Measurements from ENCODE around the gene KRABD2.

DNA sequence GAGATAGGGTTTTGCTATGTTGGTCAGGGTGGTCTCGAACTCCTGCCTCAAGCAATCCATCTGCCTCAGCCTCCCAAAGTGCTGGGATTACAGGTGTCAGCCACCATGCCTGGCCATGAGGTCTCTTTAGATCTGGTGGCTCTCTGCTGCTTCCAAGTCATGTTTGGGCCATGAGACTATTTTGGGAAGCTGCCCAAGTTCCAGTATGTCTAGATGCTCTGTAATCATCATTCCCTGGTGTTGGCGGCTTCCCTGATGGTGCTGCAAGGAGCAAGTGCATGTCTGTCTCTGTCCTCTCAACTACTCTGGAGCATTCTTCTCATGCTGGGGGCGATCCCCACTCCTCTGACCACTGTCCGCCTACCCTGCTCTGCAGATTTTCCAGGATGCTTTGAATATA, 43.2 kb downstream of the KRABD2 start:
- TF ChIP-seq, protein P1, sequence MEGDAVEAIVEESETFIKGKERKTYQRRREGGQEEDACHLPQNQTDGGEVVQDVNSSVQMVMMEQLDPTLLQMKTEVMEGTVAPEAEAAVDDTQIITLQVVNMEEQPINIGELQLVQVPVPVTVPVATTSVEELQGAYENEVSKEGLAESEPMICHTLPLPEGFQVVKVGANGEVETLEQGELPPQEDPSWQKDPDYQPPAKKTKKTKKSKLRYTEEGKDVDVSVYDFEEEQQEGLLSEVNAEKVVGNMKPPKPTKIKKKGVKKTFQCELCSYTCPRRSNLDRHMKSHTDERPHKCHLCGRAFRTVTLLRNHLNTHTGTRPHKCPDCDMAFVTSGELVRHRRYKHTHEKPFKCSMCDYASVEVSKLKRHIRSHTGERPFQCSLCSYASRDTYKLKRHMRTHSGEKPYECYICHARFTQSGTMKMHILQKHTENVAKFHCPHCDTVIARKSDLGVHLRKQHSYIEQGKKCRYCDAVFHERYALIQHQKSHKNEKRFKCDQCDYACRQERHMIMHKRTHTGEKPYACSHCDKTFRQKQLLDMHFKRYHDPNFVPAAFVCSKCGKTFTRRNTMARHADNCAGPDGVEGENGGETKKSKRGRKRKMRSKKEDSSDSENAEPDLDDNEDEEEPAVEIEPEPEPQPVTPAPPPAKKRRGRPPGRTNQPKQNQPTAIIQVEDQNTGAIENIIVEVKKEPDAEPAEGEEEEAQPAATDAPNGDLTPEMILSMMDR (IDR thresholded peaks at IDR 0.05): no peak
- TF ChIP-seq EP300 (IDR thresholded peaks at IDR 0.05): no peak
- no peak for TF ChIP-seq POLR2A (IDR thresholded peaks at IDR 0.05)

All from ovary (tissue), 3 donors.